Stimulated activated CD4-positive, alpha-beta T cell treated with anti-CD3 and anti-CD28 coated beads, TNF-alpha, amount 100 ng/mL, for 4 hours (primary cell): ENCODE results near the gene SLC31A1.

Experiments
- DNase-seq, 3 experiments: peaks; one replicate each; pipeline ENCODE4 v3.0.0-alpha.2; 2020; ENCODE audit warnings: low read depth in 3 of 3

Gene SLC31A1

GRCh38 chr9:113302792-113303418, 81.6 kb downstream of the SLC31A1 start, which contains the start of gene RNF183:
TSS of gene RNF183 (minus strand) at chr9:113303376. CDS start at chr9:113298184, 5,192 bp downstream.
- no peak for DNase-seq

- DNase-seq, result no peak
These were observed 85.2 kb downstream of the SLC31A1 start for GRCh38 chr9:113306566-113306965.

GRCh38 chr9:113307396-113307975, 86.1 kb downstream of the SLC31A1 start:
- DNase-seq, result no peak

GRCh38 chr9:113309204-113309813, 88.0 kb downstream of the SLC31A1 start:
- DNase-seq, result no peak

GRCh38 chr9:113310538-113310937, 89.2 kb downstream of the SLC31A1 start:
- no peak for DNase-seq

DNA sequence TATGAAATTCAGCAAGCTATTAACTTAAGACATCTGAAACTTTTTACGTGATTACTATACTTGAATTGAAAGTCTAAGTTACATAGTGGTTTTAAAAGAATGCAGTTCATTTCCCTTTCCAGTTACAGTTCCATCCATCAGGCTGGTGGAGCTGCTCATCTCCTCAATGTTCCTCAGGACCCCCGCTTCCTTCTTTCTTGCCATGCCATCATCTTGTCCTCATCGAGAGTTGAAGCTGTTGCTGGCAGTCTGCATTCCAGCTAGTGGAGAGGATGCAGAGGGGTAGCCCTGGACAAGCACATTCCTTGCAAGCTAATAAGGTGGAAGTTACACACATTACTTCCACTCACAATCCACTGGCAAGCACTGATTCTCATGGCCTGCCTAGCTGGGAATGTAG, 90.6 kb downstream of the SLC31A1 start:
- DNase-seq, result no peak

- no peak for DNase-seq
These were observed 91.9 kb downstream of the SLC31A1 start for GRCh38 chr9:113313261-113313660.
